NCI-H446 (cell line): ENCODE measurements around the gene VWA5B1.

Experiments
- DNase-seq, 2 experiments: peaks; one replicate each; lab custom pipeline; 2025; lab: John Stamatoyannopoulos, UW

VWA5B1 gene

DNA sequence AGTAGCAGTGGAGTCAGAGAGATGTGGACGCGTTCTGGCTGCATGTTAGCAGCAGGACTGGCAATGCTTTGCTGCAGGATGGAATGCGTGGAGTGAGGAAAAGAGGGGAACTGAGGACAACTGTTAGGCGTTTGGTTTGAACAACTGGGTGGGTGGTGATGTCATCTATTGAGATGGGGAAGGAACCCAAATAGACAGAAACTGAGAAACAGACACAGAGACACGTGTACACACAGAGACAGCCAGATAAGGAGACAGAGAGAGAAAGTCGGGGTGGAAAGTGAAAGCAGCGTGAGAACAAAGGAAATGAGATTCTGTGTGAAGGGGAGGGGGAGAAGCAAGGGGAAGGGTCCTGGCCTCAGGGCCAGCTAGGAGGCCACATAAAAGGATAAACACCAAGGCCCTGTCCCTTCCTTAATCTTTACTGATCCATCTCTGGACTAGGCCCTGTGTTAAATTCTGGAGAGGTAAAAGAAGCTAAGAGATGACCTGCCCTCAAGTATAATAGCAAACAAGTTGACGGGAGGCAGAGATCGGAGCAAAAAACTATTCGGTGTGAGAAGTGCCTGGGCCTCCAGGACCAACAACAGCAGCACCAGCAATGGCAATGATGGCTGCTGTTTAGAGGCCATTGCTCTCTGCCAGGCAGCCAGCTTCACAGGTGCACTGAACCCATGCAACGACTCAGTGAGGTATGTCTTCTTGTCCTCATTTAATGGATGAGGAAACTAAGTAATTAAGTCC, 31.6 kb downstream of the VWA5B1 start:
- DNase-seq = no peak

DNA sequence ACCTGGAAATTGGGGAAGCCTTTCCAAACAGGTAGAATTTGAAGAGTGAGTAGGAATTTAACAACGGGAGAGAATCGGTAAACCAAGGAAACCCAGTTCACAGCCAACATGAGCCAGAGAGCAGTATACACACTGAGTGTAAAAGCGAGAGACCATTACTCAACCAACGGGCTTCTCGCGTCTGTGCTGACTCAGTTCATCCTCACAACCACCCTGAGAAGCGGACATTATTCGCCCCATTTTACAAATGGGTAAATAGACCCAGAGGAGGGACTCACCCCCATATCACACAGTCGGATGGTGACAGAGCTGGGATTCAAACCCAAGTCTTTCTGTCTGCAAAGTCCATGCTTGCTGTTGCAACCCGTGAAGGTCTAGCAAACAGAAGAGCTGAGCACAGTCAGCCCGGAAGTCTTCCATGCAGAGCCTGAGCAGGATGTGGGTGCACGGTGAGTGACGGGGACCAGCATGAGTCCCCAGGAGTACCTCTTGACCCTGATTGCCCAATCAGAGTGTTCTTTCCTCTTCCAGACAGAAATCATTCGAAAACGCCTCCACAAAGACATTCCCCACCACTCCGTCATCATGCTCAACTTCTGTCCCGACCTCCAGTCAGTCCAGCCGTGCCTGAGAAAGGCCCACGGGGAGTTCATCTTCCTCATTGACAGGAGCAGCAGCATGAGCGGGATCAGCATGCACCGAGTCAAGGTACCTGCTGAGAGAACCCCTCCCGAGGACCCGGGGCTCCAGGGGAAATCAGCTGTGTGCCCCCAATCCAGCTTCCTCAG, 32.3 kb downstream of the VWA5B1 start:
- DNase-seq = no peak

DNA sequence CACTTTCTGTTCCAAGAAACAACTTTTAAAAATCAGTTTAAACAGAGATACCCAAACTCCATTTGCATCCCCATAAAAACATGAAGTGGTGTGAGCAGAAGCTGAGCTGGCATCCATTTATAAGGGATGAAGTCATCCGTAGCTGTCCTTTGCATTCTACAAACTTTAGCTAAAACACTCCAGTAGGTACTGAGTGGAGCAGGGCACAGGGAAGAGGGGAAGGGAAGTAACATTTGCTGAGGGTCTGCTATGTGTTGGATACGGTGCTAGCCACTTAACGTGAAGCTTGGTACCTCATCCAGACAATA, 32.9 kb downstream of the VWA5B1 start:
- DNase-seq = no peak

DNA sequence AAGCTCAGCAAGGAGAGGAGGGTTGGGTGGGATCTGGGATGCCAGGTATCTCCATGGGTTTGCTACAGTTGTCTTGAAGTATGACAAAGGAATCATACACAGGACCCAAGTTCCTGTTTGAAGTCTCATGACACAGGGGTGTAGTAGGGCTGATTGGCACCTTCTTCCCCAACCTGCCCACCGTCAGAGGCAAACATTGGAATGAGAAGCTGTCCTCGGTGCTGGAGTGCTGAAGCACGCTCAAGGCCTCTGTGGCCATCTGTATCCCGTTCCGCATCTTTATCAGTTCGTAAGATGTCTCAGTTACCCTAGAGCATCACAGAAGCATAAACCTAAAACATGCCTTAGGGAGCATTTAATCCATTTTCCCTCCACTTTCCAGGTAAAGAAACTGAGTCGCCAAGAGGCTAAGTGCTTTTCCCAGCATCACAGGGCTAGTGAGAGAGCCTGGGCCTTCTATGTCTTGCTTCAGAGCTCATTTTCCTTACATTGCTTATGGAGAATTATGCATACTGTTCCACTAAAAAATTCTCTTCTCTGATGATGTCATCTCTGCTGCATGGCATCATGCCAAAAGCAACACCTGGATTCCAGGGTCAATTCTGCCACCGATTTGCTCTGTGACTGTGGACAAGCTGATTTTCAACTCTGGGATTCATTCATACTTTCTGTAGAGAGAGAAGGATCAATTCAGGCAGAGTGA, 34.2 kb downstream of the VWA5B1 start:
- no peak for DNase-seq

DNA sequence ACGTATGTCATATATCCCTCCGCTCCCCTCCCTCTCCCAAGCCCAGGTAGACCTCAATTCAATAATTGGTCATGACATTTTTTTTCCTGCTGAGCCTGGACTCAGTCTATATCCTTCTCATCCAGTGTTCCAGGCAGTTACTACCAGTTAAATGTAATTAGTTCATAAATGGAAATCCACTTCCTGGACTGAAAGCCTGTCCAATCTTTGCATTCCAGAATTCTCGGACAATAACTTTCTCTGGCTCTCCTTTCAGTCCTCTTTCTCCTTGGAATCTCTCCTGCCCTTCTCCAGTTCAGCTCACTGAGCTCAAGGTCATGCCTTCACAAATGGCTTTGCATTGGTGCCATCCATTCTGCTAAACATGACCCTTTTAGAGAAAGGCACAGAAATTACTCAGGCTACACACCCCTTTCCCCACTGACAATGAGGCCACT, 34.8 kb downstream of the VWA5B1 start:
- no peak for DNase-seq

DNA sequence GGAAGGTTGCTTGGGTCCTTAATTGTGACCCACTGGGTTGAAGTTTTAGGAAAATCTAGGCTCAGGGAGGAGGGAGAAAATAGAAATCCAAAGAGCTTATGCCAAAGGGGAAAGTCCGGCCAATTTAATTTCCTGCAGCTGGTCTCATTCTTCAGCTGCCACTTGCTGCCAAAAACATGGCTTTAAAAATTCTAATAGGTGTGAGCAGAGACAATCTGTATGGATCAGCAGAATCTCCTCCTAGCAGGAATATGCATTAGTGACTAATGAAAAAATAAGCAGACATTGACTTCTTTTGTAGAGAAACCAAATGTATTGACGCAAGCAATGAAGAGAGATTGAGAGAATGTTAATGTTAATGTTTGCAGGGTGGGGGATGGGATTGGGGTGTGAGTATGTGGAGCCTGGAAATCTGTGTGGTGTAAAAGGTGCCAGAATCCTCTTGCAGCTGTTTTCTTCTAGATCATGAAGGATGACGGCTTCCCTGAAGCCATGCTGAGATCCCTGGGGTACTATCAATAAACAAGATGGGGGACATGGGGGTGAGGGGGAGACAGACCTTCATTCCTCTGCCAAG, 35.3 kb downstream of the VWA5B1 start:
- no peak for DNase-seq

DNA sequence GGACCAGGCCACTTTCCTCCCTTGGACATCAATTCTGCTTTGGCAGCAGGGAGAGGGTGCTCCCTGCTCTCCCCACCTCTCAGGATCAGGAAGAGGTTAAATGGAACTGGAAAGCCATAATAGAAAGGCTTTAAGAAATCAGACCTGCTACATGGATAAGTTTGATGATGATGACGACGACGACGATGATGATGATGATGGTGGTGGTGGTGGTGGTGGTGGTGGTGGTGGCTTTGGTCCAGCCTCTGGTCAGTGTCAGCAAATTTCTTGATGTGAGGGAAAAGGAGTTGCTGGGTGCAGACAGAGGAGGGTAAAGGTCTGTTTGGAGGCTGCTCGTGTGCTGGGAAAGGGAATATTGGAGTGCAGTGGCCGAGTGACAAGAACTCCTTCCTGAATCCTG, 36.8 kb downstream of the VWA5B1 start:
- DNase-seq = no peak

DNA sequence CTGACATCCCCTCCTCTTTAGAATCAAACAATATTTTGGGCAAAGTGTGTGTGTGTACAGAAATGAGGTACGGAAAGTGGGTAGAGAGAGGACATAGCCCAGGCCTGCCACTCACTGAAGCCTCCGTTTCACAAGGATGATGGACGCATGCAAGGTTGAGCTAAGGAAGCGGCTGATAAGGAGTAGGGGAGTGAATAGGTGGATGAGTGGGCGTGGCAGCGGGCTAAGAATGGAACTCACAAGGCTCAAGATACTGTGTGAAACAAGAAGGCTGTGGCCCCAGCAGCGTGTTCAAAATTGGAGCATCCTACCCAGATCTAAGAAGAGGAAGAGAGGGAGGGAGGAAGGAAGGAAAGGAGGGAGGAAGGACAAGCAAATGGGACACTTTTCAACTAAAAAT, 37.5 kb downstream of the VWA5B1 start:
- no peak for DNase-seq

DNA sequence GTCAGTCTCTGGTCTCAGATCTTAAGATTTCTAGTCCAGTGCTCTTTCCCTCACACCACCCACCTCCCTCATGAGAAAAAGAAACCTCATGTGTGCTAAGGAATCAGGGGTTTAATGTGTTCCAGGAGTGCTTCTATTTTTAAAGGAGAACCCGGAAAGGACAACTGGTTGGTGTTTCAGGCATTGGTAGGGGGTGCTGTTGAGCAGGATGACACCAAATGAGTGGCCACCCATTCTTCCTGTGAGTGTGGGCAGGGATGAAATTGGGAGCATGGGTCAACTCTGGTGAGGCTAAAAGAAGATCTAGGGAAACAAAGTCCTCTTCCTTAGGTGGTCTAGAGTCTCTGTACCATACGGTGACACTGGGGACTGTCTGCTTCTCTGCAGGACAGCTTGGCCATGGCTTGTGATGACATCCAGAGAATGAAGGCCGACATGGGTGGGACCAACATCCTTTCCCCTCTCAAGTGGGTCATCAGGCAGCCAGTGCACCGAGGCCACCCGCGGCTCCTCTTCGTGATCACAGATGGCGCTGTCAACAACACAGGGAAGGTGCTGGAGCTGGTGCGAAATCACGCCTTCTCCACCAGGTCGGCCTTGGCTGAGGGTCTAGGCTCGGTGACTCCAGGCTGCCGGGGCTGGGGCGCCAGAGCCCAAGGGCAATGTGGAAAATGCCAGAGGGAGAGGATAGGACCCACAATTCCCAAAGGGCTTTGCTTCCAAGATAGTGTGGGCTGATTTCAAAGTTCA, 39.3 kb downstream of the VWA5B1 start:
- DNase-seq = no peak

DNA sequence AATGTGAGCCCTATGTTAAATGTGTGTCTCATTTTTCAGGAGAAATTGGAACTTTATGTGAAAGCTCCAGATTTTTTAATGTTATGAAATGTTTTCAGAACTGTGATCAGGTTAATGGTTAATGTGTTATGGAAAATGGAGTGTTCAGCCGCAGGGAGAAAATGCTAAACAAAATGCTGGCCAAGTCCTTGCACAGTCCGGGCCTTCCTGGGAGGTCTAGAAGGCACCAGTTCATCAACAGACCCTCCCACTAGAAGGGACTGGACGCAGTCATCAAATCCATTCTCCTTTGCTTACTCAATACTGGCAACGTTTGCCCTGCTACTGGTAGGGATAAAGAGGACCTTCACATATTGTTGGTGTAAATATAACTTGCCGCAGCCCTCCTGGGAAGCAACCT, 43.4 kb downstream of the VWA5B1 start:
- DNase-seq = no peak

DNA sequence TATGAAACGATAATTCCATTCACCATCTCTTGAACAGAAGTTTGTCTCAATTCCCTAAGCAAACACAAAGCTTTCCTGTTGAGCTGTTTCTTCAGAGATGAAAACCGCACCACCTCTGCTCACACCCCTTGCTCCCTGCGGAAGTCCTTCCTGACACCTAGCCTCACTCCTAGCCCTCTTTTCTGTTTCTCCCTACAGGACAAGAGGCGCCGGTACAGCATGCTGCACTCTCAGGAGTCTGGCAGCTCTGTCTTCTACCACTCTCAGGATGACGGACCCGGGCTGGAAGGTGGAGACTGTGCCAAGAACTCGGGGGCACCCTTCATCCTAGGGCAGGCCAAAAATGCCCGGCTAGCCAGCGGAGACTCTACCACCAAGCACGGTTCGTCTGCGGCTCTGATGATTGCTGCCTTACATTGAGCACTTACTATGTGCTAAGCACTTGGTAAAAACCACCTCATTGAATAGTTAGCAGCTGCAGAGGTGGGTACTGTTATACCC, 45.5 kb downstream of the VWA5B1 start:
- no peak for DNase-seq

DNA sequence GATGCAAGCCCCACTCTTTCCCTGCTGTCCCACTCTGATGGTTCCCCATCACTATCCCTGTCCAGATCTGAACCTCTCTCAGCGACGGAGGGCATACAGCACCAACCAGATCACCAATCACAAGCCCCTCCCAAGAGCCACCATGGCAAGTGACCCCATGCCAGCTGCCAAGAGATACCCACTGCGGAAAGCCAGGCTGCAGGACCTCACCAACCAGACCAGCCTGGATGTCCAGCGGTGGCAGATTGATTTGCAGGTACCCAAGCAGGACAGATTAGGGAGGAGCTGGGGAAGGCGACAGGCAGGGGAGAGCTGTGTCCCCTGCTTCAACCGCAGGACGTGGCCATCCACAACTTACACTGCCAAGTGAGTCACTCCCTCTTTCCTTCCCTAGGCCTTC, 46.9 kb downstream of the VWA5B1 start:
- no peak for DNase-seq

DNA sequence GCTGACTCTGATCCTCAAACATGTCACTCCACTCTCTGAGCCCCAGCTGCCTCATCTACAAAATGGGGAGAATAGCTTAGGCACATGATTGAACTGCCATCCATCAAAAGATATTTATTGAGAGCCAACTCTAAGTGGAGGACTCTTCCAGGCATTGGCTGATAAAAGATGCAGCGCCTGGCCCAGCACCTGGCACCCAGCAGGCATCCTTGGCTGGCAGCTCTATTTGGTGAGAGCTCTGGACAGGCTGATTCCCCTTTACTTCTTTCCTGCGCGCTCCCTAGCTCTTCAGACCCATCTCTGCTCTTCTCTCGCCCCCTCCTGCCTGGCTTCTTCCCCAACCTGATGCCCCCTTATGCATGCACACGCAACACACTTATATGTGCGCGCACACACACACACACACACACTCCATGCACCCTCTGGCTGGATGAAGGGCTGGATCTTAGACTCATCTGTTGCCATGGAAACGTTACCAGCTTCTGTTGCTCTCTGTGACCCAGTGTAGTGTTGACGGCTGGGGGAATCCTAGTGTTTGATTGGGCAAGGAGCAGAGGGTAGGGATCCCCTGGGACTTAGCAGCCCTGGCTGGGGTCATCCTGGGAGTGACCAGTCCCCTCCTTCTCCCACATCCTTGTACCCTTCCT, 49.3 kb downstream of the VWA5B1 start:
- peak; percentile 4 to 25 for DNase-seq

DNA sequence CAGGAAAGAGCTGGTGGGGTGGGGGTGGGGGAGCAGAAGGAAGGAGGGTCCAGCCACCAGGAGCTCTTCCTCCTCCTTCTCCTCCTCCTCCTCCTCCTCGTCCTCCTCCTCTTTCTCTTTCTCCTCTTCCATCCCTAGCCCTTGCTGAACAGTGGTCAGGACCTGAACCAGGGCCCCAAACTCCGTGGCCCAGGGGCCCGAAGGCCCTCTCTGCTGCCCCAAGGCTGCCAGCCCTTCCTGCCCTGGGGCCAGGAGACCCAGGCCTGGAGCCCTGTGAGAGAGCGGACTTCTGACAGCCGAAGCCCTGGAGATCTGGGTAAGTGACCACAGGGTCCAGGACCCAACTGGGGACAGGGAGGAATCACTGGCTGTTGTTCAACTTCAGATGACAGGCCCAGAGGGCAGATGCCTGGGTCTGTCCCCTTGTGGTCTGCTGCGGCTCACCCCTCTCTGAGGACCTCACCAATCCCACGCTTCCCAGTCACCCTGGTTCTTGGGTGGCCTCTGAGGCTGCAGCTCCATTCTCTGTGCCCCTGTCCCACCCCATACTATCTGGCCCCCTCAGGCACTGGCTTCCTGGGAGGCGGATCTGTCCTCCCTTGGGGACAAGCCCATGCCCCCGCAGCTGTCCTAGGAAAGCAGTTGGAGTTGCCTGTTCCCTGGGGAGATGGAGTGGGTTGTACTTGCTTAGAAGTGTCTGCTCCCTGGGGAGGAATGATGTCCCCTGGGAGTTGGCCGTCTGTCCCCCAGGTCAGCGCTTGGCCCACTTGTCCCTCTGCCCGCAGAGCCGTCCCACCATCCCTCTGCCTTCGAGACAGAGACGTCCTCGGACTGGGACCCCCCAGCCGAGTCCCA, 51.8 kb downstream of the VWA5B1 start:
- DNase-seq = no peak

DNA sequence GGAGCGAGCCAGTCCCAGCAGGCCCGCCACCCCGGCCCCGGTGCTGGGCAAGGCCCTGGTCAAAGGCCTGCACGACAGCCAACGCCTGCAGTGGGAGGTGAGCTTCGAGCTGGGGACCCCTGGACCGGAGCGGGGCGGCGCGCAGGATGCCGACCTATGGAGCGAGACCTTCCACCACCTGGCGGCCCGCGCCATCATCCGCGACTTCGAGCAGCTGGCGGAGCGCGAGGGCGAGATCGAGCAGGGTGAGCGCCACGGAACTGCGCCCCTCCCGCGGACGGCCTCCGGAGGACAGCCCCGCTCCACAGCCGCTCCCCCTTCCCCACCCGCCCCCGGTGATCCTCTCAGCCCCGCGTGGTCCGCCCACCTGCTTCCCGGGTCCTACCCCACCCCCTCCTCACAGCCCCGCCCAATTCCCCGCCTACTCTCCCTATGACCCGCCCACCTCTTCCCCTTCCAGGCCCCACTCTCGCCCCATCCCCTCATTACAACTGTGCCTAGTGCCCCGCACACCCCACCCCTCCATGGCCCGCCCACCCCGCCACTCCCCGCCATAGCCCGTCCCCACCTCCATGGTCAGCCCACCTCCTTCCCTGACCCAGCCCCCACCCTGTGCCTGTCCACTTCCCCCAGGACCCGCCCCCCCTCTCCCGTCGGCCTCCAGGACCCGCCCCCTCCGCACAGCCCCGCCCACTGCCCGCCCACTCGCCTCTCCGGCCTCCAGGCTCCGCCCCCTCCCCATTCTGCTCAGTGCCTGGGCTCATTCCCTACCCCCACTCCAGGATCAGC, 52.7 kb downstream of the VWA5B1 start:
- no peak for DNase-seq

DNA sequence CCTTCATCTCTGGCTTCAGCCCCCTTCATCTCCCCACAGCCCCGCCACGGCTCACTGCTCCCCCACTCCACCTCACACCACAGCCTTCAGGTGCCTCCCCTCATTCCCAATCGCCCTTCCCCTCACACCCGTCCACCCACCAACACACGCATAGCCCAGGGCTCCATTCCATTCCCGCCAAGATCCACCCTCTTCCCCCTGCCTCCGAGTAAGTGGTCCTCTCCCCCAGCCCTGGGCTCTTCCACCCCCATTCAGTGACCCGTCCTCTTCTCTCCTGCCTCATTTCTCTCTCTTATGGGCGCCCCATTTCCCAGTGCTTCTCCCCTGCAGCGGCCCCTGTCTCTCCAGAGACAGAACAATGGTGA, 53.2 kb downstream of the VWA5B1 start:
- DNase-seq = no peak

DNA sequence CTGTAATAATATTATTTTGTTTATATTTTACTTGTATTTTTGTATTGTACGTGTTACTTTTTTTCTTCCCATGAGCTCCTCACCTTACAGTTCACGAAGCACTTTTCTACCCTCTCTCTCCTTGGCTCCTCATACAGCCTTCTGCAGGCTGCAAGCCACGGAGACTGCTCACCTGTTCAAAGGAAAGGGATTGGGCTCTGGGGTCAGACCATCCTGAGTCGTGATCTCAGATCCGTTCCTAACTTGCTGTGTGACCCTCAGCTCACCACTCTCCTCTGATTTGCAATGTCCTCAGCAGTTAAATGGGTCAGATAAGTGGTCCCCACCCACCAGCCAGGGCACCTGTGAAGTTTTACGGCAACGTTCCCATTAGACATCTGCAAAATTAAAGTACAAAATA, 54.1 kb downstream of the VWA5B1 start:
- no peak for DNase-seq

DNA sequence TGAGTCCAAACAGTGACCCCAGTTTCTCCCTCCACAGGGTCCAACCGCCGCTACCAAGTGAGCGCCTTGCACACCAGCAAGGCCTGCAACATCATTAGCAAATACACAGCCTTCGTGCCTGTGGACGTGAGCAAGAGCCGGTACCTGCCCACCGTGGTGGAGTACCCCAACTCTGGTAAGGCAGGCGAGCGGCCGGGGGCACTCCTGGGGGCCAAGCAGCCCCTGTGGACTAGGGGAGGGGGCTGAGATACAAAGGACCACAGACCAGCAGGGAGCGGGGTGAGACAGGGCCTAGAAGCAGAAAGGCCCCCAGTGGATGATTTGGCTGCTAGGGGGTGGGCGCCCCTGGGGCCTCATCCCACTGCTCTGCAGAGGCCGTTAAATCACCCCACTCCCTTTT, 54.7 kb downstream of the VWA5B1 start:
- DNase-seq = no peak

DNA sequence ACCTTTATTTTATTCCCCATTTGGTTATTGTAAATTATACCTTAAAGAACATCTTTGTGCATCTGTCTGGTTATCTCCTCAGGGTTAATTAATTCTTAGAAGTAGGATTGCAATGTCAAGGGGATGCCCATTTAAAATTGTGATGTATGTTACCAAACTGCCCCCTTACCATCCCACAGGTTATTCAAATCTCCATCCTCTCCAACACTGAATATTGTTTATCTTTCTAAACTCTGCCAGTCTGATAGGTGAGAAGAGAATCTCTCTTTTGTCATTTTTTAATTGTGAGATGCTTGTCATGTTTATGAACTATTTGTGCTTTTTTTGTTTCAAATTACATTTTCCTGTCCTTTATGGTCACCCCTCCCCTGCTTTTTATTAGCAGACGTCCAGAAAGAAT, 55.8 kb downstream of the VWA5B1 start:
- no peak for DNase-seq

DNA sequence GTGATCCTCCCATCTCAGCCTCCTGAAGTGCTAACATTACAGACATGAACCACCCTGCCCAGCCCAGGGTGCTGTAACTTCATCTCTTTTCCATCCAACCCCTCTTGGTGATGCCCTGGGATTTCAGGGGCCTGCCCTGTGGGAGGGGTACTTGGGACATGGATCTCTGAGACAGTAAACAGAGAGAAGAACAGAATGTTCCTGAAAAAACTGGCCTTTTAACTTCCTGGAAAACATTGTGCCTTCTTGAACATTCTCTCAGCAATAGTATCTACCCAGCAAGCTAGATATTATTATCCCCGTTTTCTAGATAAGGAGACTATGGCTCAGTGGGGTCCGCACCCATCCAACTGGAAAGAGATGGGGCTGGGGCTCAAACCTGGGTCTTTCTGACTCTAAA, 57.0 kb downstream of the VWA5B1 start:
- DNase-seq = no peak
